SH-SY5Y (cell line): ENCODE results near the gene SUSD6.

Experiments
- GATA2 ChIP-seq: IDR thresholded peaks from 2 replicates; pipeline ENCODE4 v1.6.1; 2011; ENCODE audit warnings: mild to moderate bottlenecking, low read depth, low read length
- GATA3 ChIP-seq: IDR thresholded peaks from 2 replicates; pipeline ENCODE4 v1.6.1; 2011; ENCODE audit warnings: low read depth, mild to moderate bottlenecking, low read length, moderate library complexity

DNA sequence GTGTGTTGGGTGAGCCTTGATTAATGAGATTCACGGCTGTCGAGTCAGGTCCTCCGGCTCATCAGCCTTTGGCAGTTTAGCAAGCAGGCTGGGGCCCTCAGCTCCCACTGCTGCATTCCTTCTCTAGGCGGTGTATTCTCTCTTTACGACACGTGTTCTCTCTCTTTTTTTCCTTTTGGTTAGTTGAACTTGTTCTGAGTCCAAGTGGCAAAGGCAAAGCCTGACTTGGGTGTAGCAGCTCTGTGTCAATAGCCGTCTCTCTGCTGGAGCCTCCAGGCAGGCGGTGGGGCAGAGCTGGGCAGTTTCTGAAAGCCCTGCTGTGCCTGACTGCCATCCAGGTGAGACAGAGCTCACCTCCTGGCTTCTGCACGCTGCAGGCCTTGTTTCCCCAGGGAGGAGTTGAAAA, 46.6 kb downstream of the SUSD6 start:
- TF ChIP-seq GATA2 (no peak), GATA3 (no peak)
